ENCODE measurements around the gene RARS2.

The RARS2 gene

DNA sequence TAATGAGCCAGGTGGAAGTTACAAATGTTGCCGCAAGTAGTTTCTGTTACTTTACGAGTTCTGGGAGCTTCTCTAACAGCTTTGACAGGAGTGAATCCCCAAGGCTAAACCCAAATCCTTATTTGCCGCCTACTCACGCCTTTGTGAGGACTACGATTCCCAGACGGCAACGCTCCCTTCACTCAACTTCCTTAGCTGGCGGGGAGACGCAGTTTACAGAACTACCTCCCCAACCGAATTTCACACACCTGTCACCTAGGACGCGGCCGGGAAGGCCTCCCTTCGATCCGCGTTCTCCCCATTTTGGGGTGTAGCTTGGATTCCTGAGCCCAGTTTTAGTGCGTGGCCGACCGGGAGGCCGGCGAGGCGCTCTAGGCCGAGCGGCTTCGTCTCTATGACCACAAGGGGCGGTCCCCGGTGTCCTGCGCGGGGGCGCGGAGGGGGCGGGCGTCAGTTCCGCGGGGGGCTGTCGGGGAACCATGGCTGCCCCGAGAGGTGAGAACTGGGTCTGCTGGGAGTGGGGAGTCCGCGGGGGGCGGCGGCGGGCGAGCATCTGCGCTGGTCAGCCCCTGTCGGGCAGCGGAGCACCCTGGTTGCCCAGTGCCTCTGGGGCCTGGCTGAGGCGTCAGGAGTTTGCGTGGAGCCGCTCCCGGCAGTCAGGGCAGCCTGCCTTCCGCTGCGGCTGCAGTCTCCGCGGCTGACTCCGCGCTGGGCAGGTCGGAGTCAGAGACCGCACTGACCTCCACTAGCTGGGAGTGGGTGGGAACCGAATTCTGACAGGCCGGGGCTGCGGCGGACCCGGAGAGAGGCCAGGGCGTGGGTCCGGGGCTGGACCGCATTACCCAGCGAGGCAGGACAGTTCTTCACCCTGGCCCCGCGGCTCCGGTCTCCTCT, 117.0 kb downstream of the RARS2 start, which contains the start of gene SLC35A1 (continued):
- TF ChIP-seq REST (tag by site-specific recombination; IDR thresholded peaks at IDR 0.05) (peak; percentile 59; the same call in 1 of the 2 replicates), ZNF248 (tag by site-specific recombination; IDR thresholded peaks at IDR 0.05) (no peak), ATF2 (tag by site-specific recombination; IDR thresholded peaks at IDR 0.05; ENCODE audit: low read depth) (no peak), ZNF175 (tag by site-specific recombination; IDR thresholded peaks at IDR 0.05) (no peak), BCL11A (tag by site-specific recombination; IDR thresholded peaks at IDR 0.05; ENCODE audit: low read depth) (no peak), ZNF530 (tag by site-specific recombination; IDR thresholded peaks at IDR 0.05; ENCODE audit: low read depth) (no peak), ZNF747 (tag by site-specific recombination; IDR thresholded peaks at IDR 0.05) (no peak), ZNF654 (tag by site-specific recombination; IDR thresholded peaks at IDR 0.05; ENCODE audit: low read depth) (no peak), ZNF48 (tag by site-specific recombination; IDR thresholded peaks at IDR 0.05) (no peak), ZNF777 (tag by site-specific recombination; IDR thresholded peaks at IDR 0.05; ENCODE audit: borderline replicate concordance) (peak; percentile 94; the same call in 1 of the 2 replicates), ZNF449 (tag by site-specific recombination; IDR thresholded peaks at IDR 0.05) (peak; percentile 51; the same call in 1 of the 2 replicates), WT1 (tag by site-specific recombination; IDR thresholded peaks at IDR 0.05) (no peak), ZNF140 (tag by site-specific recombination; IDR thresholded peaks at IDR 0.05) (no peak), ZNF558 (tag by site-specific recombination; IDR thresholded peaks at IDR 0.05) (no peak), ZFP3 (tag by site-specific recombination; IDR thresholded peaks at IDR 0.05; ENCODE audit: low read depth) (no peak), ZNF223 (tag by site-specific recombination; IDR thresholded peaks at IDR 0.05) (no peak), ZNF571 (tag by site-specific recombination; IDR thresholded peaks at IDR 0.05) (no peak), ZNF24 (tag by site-specific recombination; IDR thresholded peaks at IDR 0.05) (peak; percentile 79), ZNF416 (tag by site-specific recombination; IDR thresholded peaks at IDR 0.05) (no peak), FEZF1 (tag by site-specific recombination; IDR thresholded peaks at IDR 0.05) (peak; percentile 38; the same call in 1 of the 2 replicates), ZNF623 (tag by site-specific recombination; IDR thresholded peaks at IDR 0.05) (0 out of 2 replicates have a peak, but pooled peaks have one; percentile 24), SETDB1 (IDR thresholded peaks at IDR 0.05; ENCODE audit: insufficient read length, low read length) (no peak), ZNF302 (tag by site-specific recombination; IDR thresholded peaks at IDR 0.05; ENCODE audit: low read depth) (no peak), ZNF398 (tag by site-specific recombination; IDR thresholded peaks at IDR 0.05) (peak; percentile 51), KLF1 (tag by site-specific recombination; IDR thresholded peaks at IDR 0.05) (peak; percentile 66; the same call in 1 of the 2 replicates), EGR2 (tag by site-specific recombination; IDR thresholded peaks at IDR 0.05; ENCODE audit: low read depth) (peak; percentile 88)
- TF ChIP-seq, protein P1, sequence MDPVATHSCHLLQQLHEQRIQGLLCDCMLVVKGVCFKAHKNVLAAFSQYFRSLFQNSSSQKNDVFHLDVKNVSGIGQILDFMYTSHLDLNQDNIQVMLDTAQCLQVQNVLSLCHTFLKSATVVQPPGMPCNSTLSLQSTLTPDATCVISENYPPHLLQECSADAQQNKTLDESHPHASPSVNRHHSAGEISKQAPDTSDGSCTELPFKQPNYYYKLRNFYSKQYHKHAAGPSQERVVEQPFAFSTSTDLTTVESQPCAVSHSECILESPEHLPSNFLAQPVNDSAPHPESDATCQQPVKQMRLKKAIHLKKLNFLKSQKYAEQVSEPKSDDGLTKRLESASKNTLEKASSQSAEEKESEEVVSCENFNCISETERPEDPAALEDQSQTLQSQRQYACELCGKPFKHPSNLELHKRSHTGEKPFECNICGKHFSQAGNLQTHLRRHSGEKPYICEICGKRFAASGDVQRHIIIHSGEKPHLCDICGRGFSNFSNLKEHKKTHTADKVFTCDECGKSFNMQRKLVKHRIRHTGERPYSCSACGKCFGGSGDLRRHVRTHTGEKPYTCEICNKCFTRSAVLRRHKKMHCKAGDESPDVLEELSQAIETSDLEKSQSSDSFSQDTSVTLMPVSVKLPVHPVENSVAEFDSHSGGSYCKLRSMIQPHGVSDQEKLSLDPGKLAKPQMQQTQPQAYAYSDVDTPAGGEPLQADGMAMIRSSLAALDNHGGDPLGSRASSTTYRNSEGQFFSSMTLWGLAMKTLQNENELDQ (tag by site-specific recombination; IDR thresholded peaks at IDR 0.05; ENCODE audit: low read depth) = no peak
- TF ChIP-seq, protein P2, sequence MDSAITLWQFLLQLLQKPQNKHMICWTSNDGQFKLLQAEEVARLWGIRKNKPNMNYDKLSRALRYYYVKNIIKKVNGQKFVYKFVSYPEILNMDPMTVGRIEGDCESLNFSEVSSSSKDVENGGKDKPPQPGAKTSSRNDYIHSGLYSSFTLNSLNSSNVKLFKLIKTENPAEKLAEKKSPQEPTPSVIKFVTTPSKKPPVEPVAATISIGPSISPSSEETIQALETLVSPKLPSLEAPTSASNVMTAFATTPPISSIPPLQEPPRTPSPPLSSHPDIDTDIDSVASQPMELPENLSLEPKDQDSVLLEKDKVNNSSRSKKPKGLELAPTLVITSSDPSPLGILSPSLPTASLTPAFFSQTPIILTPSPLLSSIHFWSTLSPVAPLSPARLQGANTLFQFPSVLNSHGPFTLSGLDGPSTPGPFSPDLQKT (IDR thresholded peaks at IDR 0.05; ENCODE audit: borderline replicate concordance, low read depth, low read length) = no peak
